Astrocyte of the spinal cord (primary cell): ENCODE results near the gene TCHH.

Experiments
- DNase-seq: peaks from one replicate; pipeline ENCODE4 v3.0.0; 2011; ENCODE audit warnings: low read depth, low spot score
- H3K4me3 ChIP-seq: 2 replicates; pipeline ENCODE4 v1.5.1; 2011; ENCODE audit warnings: low read depth, mild to moderate bottlenecking, low read length, moderate library complexity
- CTCF ChIP-seq: IDR thresholded peaks from 2 replicates; pipeline ENCODE4 v1.5.1; 2012; ENCODE audit warnings: low read depth, mild to moderate bottlenecking, low read length, inconsistent platforms
- in situ Hi-C: cut with HindIII; loops from 2 replicates; pipeline ENCODE4 v1.10.0; 2017; ENCODE audit warnings: low sequenced_read_pairs

Gene TCHH

GRCh38 chr1:152071123-152071522 lies 44.1 kb downstream of the TCHH start:
- H3K4me3 ChIP-seq, result no peak overlapping the region
- no peak for TF ChIP-seq CTCF
- no peak for DNase-seq
- in situ Hi-C loops, result no loop called here

GRCh38 chr1:152067929-152068328 lies 47.3 kb downstream of the TCHH start:
- no peak overlapping the region for H3K4me3 ChIP-seq
- no peak for DNase-seq
- in situ Hi-C loops, result no loop called here
- TF ChIP-seq CTCF, result no peak

- DNase-seq, result no peak
- in situ Hi-C loops, result no loop called here
- TF ChIP-seq CTCF, result no peak
- no peak overlapping the region for H3K4me3 ChIP-seq
Measured at GRCh38 chr1:152067150-152067549, 48.1 kb downstream of the TCHH start.

GRCh38 chr1:152061952-152062351 lies 53.3 kb downstream of the TCHH start:
- H3K4me3 ChIP-seq, result no peak overlapping the region
- in situ Hi-C loops, result no loop called here
- DNase-seq, result no peak

More at GRCh38 chr1:152061952-152062351, 53.3 kb downstream of the TCHH start:
- TF ChIP-seq CTCF, result no peak
